GM21367 (cell line): ENCODE measurements around the gene LMCD1.

ENCODE experiments used
- ATAC-seq: cut with Tn5 transposase; IDR thresholded peaks from one replicate; pipeline ENCODE4 v1.9.1; 2021; ENCODE audit not compliant: unreplicated experiment

The LMCD1 gene

DNA sequence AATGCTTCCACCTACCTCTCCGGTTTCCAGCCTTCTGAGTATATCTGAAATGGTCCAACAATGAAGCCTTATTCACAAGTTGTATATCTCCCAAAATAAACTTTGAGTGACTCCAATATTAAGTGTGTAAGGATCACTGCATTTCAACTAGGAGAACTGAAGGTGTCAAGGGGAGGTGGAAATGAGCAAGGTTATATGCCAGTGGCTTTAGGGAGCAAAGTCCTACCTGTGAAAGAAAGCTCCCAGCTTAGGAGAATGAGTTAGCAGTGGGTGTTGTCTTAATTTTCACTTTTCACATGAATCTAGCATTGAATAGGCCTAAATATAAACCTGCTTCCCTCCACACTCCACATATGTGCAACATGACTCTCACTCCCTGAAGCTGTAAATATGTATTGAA is 29.0 kb downstream of the LMCD1 start:
- ATAC-seq = no peak

DNA sequence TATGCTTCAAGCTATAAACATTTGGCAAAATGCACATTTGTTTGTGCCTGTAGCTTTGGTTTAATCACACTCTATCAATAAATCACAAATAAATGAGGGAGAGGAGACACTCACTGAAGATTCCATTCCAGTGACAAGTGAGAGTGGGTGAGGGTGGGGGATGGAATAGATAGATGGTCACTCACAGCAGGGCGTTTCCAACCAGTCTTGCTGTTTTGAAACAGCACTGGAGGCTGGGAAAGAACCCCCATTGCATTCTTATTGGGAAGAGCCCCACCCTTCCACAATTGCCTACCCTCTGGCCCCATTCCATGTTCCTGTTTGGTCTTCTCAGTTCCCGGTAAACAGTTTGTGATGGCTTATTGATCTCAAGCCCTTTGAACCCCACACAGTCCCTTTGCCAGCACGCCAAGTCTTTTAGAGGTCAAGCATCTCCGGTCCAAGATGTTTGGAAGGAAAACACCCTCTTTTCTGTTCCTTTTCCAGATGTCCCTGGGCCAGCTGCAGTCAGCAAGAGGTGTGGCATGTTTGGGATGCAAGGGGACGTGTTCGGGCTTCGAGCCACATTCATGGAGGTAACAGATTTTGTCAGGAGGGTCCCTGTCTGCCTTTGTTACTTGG is 30.7 kb downstream of the LMCD1 start:
- ATAC-seq = no peak

DNA sequence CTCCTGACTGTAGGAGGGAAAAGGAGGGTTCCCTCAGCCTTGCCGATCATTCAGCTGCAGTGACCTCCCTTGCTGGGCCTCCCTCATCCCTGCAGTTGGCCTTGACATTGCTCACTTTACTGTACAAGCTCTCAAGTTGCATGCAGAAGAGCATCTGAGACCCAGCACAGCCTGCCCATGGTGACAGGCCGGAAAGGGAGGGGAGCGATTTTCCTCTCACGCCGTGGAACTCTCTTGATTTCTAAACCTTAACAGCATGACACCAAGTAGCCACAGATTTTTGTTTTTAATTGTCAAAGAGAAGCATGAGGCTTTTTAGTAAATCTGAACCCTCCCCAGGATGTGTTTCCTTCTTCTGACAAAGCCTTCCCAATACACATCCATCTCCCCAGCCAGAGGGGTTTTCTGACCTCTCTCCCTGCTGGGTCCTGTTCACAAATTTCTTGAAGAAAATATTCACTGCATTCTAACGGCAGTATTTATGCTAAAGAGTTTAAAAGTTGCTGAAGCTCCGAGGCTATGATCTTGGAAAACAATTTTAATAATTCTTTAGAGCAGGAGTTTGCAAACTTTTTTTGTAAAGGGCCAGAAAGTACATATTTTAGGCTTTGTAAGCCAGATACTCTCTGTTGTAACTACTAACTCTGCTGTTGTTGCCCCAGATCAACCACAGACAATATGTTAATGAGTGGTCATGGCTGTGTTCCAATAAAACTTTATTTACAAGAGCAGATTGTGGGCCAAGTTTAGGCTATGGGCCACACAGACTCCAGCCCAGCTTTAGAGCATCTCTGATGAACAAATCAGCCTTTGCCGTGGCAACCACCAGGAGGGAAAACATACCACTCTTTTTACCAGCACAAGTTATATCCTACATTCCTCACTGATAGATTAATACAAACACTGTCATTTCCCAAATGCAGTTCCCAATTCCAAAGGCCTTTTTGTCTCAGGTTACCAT is 34.8 kb downstream of the LMCD1 start:
- no peak for ATAC-seq

DNA sequence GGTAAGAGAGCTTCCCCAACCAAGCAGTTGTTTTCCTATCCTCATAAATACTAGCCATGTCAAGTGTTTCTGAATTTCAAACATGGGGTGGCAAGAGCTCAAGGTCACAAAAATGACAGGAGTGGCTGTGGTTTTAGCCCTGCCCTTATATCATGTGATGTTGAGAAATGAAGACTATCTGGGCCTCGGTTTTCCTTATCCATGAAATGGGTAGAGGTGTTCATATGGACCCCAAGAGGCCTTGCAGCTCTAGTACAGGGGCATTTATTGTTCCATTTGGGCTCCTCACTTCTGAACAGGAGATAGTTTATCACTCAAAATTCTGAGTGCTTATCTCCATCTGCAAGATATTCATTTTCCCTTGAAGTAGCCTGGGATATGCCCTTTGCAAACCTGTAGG is 35.8 kb downstream of the LMCD1 start:
- no peak for ATAC-seq

DNA sequence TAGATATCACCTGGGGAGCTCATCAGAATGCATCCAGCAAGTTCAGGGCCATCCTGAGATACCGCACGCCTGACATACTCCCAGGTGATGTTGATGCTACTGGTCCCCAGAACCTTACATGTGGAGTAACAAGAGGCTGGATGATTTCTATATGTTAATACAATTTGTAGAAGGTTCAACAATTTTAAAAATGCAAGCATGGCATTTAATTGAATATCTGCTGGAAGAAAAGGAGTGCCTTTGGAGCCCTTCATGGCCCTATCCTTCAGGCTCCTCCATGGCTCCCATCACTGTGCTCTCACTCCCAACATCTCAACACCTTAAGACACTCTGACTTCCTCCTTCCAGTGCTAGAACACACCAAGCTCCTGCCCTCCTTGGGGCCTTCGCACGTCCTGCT is 36.6 kb downstream of the LMCD1 start:
- no peak for ATAC-seq

DNA sequence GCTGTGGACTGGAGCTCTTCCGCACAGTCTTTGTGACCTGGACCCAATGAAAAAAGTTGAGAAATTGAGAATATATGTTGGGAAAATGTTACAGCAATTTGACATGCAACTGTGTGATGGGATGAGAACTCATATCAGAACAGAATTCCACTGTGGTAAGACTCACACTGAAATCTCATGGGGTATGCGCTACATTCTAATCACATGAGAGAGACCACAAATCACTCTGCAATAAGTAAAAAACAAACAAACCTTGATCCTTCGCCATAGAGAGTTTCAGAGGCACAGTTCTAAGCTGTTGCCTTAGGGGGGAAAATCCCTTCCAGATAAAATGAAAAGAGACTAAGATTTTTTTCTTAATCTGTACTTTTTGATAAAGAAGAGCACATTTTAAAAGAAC is 37.3 kb downstream of the LMCD1 start:
- no peak for ATAC-seq

DNA sequence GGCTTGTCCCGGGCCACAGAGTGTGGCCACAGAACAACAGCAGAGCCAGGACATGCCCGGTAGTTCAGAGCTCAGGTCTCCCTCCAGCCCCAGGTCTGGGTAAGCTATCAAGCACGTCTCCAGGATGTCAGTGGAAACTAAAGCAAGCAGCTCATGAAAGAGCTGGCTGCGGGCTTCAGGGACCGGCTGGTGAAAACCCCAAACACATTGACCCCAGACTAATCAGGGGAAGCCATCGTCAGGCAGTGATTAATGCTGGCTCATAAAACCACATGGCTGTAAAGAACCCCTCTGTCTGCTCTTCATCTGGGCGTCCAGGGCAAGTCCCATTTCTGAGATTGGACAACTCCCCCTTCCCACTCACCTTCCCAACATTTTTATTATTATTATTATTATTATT is 37.8 kb downstream of the LMCD1 start:
- no peak for ATAC-seq

DNA sequence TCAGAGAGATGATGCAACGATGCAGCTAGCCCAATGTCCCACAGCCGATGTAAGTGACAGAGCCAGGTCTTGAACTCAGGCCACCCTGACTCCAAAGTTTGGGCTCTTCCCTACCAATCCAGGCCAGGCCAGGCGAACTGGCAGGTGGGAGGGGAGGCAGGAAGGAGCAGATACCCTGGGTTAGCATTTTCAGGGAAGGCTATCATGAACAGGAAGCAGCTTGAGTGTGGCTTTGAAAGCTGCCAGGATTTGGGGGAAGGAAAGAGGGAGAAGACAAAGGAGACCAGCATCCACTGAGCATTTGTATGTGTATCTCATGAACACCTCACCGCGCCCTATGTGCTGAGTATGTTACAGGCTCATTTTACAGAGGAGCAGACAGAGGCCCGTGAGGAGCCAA is 38.8 kb downstream of the LMCD1 start:
- no peak for ATAC-seq

DNA sequence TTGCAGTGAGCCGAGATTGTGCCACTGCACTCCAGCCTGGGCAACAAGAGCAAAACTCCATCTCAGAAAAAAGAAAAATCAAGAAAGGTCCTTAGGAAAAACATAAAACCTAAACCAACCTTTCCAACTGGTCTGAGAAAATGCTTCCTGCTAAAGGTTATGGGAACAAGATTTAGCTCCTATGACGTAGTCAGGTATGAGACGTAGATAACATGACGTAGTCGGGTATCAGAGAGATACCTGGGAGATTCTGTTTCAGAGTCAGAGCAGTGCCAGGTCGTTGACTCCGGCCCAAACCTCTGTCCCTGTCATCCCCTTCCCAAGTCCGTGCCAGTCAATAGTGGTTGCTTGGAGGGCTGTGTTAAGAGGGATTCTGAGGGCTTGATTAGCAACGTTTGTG is 39.9 kb downstream of the LMCD1 start:
- ATAC-seq = no peak

DNA sequence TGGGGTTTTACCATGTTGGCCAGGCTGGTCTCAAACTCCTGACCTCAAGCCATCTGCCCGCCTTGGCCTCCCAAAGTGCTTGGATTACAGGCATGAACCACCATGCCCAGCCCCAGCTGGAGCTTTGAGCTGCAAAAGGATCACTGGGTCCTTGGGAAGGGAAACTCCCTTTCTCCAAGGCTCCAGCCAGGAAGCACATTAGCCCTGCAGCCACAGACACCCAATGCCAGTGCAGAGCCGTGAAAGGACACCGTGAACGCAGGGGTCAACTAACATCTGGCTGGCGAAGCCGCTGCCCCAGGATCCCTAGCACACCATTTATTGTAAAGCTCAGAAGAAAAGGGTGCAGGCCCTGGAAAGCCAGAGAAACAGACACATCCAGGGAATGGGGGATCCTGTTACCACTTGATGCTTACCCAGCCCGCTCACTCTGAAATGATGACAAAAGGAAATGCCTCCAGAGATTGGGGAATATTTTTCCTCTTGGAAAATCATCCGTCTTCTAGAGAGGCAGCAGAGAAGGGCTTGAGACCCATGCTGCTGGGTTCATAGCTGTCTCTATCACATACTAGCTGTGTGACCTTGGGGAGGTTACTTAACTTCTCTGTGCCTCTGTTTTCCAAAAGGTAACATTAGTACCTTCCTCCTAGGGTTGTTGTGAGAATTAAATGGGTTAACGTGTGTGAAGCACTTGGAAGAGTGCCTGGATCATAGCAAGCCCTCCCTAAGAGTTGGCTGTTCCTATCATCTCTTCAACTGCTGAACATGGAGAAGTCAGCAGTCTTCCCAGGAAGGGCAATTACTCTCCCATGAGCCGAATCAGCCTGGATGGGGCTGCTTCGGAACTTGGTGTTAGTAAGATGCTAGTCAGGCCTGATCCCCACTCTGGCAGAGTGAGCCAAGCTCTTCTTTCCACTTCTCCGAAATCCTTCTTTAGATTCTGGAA is 40.8 kb downstream of the LMCD1 start:
- no peak for ATAC-seq

DNA sequence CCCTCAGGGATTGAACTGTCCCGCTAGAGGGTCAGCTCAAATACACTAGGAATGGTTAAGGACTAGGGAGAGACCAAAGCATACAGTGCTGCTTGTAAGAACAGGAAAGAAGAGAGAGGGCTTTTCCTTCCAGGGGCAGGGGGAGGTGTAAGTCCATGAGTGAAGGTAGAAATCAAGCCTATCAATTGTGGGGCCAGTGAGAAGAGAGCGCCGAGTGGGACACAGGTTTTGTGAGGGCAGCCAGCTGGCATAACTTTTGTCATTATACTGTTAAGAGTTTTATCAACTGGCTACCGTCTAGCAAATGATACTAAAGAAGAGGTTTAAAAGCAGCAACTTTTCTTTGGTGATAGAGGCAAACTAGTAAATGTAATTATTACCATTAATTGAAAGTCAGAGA is 45.0 kb downstream of the LMCD1 start:
- no peak for ATAC-seq

DNA sequence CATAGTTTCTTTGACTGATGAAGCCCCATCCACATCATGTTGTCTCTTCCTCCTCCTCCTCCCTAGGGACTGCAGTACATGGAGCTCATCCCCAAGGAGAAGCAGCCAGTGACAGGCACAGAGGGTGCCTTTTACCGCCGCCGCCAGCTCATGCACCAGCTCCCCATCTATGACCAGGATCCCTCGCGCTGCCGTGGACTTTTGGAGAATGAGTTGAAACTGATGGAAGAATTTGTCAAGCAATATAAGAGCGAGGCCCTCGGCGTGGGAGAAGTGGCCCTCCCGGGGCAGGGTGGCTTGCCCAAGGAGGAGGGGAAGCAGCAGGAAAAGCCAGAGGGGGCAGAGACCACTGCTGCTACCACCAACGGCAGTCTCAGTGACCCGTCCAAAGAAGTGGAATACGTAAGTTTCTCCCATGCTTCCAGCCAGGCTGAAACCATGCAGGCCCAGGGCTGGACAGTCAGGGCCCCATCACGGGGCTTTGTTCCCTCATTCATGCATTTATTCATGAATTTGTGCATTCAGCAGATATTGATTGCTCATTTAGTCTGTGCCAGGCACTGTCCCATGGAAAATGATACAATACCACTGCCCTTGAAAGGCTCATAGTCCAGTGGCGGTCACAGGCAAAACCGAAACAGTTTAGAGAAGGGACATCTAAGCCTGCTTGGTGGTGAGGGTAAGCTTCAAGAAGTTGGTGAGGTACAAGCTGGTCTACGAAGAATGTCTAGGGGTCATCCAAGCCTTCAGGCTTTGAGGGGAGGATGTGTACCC is 47.1 kb downstream of the LMCD1 start:
- no peak for ATAC-seq

DNA sequence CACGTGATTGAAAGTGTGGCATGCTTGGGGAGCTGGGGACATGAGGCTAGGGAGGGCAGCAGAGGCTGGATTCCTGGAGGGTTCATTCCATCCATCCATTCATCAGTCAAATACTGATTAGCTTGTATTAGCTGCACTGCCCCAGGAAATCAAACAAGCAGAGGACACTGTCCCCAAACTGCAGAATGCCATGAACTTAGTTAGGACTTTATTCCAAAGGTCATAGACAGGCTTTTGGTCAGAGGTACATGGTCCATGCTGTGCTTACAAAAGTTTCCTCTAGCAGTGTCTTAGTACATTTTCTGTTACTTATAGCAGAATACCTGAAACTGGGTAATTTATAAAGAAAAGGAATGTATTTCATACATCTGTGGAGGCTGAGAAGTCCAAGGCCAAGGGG is 47.7 kb downstream of the LMCD1 start:
- ATAC-seq = no peak

DNA sequence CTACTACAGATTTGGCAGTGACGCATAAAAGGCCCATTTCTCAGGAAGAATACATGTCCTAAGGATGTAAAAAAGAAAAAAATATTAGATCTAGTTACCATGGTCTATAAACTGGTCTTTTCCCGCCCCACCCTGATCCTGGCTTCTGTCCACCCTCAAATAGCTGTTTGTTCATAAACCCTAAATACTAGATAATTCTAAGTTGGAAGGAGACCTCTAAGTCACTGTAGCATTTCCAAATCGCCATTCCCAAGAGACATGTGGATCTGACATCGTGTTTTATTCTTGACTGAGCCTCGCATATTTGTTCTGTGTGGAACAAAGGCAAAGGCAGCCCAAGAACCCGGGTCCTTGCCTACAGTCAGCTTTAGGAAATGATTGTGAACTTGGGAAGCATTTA is 49.0 kb downstream of the LMCD1 start:
- ATAC-seq = no peak

DNA sequence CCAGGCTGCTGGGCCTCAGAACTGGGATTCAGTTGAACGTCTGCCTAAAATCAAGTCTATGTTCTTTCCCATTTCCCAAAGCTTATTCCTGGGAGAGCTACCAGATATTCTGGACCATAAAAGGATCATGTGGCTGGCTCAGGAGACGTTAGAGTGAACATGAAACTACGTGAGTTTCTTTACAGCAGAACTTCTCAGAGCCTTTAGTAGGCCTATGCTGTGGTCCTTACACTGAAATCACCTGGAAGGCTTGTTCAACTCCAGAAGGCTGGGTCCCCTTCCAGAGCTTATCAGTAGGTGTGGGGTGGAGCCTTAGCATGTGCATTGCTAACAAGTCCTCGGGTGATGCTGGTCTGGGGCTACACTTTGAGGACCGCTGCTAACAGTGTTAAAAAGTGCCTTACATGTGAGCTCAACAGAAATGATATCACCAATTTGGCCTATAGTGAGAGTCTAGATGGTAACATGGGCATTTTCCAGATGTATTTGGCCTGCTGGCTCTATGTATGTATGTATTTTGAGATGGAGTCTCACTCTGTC is 50.7 kb downstream of the LMCD1 start:
- ATAC-seq = no peak

DNA sequence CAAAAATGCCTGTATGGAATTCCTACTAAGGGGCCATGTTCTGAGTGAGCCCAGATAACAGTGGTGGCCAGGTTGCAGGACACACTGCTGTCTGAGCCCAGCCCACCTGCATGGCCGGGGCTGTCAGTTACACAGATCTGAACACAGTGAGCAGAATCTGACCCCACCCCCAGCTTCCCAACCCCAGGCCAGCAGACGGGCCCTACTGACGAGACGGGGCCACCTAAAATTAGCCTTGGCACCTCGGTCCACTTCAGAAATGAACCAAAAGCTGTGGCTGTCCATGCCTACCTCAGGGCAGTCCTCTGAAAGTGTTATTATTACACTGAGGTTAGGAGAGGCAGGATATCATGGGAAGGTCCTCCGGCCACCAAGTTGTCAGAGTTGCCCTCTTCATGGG is 51.8 kb downstream of the LMCD1 start:
- ATAC-seq = no peak

DNA sequence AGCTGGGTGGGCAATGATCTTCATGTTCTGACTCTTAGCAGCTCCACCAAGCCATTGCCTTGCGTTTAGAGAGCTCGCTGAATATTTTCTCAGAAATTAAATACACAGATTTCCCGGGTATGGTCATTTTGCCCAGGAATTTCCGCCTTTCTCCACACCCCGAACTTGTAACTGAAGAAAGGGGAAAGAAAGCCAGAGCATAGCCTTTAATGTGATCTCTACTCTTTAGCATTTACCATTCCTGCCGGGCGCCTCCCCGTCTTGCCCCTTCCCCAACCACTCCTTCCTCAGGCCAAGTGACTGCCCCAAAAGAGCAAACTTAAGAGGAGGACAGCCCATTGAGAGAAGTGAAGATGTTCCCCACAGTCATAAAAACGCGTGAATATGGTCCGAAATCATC is 53.1 kb downstream of the LMCD1 start:
- ATAC-seq = no peak

DNA sequence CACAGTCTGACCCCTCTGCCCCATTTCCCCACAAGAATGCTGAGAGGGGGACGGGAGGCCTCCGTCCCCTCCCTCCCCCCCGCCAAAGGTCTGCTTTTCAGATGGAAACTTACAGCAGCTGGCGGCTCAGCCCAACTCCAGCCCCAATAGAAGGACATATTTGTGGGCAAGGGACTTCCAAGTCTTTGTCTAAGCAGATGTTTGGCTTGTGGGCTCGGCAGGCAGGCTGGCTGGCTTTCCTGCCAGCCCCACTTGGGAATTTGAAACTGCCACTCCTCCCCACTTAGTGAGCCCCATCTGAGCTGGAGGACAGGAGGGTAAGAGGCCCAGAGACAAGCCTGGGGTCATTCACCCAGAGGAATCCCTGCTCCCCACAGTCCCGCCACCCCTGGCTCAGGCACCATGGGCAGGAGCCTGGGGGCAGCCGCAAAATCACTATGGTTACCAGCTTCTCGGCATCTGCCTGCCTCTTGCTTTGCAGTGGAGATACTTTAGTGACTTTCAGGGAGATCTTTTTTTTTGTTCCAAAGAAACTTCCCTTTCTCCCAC is 53.6 kb downstream of the LMCD1 start:
- no peak for ATAC-seq

DNA sequence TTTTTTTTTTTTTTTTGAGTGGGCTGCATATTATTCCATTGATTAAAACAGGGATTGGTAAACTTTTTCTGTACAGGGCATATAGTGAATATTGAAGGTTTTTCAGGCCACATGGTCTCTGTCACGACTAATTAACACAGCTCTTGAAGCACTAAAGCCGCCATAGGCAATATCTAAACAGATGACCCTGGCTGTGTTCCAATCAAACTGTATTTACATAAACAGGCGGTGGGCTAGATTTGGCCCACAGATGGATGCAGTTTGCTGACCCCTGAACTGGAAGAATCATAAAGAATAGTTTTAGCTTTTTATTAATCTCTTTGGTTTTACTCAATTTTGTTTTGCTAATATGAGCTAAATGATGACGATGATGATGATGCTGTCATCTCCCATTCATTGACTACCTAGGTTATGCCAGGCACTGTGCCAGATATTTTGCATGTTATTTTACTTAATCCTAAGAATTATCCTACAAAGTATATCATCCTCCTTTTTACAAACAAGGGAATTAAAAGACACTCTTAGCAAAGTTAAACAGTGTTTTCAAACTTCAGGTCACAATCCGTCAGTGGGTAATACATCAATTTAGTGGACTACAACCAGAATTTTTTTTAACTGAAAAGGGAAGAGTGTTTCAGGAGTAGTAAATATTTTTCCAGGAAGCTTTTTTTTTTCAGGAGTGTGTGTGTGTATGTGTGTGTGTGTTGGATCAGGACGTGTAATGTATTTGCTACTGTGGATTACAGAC is 54.3 kb downstream of the LMCD1 start:
- no peak for ATAC-seq
